Upper lobe of left lung (tissue), 4 donors: ENCODE results near the gene CNR2.

Experiments used
- CTCF ChIP-seq, 6 experiments: fragments of 450-650 bp in 4 of 6; fragments of 200-600 bp in 2 of 6; sonication (generic) in 2 of 6; IDR thresholded peaks; one replicate each; pipeline ENCODE4 v1.5.1; 2016 to 2019; ENCODE audit warnings: antibody characterized with exemption in 6 of 6
- POLR2AphosphoS5 ChIP-seq, 2 donors: sonication (generic); formaldehyde crosslinking; IDR thresholded peaks; one replicate each; pipeline ENCODE4 v1.5.1; 2017; ENCODE audit warnings: antibody characterized with exemption in 2 of 2

GRCh38 chr1:23896491-23896890, 16.7 kb downstream of the CNR2 start:
- no peak for TF ChIP-seq CTCF (IDR thresholded peaks at IDR 0.05)
- no peak for TF ChIP-seq POLR2AphosphoS5 (IDR thresholded peaks at IDR 0.05)
